Panc1 (cell line): ENCODE measurements around the gene ICE2.

Experiments used
- POLR2AphosphoS5 ChIP-seq: IDR thresholded peaks from 2 replicates; pipeline ENCODE4 v1.6.1; 2012; ENCODE audit warnings: mild to moderate bottlenecking, low read depth, low read length, moderate library complexity
- TCF7L2 ChIP-seq: IDR thresholded peaks from 2 replicates; pipeline ENCODE4 v1.6.1; 2011; ENCODE audit warnings: mild to moderate bottlenecking, low read depth, low read length, inconsistent platforms
- TF ChIP-seq, protein P1 (sequence below): fragments of 450-650 bp; IDR thresholded peaks from 2 replicates; pipeline ENCODE4 v1.5.1; 2017; ENCODE audit warnings: mild to moderate bottlenecking
- TF ChIP-seq, protein P2 (sequence below), 2 experiments: IDR thresholded peaks; 2 replicates each; pipeline ENCODE4 v1.6.1; 2011 to 2012; ENCODE audit warnings: low read depth in 2 of 2, control low read depth in 1 of 2, low read length in 1 of 2, mild to moderate bottlenecking in 1 of 2, moderate library complexity in 1 of 2; ENCODE audit not compliant: insufficient read depth in 1 of 2

DNA sequence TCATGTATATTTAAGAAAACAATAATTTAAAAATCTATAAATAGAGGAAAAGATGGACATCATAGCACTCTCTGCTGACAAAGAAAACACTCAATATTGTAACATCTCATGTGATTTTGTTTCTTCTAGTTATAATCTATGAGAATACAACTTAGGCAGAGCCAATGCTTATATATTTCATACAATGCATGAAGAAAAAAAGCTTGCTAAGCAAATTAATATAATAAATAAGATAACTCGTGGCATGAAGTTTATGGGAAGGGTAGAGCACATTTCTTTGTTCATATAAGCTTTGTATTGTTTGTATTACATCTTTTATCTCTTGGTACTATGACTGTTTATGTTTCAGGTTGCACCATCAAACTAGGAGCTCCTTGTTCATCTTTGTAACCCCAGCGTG, 73.5 kb downstream of the ICE2 start:
- TF ChIP-seq, protein P1, sequence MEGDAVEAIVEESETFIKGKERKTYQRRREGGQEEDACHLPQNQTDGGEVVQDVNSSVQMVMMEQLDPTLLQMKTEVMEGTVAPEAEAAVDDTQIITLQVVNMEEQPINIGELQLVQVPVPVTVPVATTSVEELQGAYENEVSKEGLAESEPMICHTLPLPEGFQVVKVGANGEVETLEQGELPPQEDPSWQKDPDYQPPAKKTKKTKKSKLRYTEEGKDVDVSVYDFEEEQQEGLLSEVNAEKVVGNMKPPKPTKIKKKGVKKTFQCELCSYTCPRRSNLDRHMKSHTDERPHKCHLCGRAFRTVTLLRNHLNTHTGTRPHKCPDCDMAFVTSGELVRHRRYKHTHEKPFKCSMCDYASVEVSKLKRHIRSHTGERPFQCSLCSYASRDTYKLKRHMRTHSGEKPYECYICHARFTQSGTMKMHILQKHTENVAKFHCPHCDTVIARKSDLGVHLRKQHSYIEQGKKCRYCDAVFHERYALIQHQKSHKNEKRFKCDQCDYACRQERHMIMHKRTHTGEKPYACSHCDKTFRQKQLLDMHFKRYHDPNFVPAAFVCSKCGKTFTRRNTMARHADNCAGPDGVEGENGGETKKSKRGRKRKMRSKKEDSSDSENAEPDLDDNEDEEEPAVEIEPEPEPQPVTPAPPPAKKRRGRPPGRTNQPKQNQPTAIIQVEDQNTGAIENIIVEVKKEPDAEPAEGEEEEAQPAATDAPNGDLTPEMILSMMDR = no peak
- no peak for TF ChIP-seq TCF7L2
- no peak for TF ChIP-seq POLR2AphosphoS5
- TF ChIP-seq, protein P2, sequence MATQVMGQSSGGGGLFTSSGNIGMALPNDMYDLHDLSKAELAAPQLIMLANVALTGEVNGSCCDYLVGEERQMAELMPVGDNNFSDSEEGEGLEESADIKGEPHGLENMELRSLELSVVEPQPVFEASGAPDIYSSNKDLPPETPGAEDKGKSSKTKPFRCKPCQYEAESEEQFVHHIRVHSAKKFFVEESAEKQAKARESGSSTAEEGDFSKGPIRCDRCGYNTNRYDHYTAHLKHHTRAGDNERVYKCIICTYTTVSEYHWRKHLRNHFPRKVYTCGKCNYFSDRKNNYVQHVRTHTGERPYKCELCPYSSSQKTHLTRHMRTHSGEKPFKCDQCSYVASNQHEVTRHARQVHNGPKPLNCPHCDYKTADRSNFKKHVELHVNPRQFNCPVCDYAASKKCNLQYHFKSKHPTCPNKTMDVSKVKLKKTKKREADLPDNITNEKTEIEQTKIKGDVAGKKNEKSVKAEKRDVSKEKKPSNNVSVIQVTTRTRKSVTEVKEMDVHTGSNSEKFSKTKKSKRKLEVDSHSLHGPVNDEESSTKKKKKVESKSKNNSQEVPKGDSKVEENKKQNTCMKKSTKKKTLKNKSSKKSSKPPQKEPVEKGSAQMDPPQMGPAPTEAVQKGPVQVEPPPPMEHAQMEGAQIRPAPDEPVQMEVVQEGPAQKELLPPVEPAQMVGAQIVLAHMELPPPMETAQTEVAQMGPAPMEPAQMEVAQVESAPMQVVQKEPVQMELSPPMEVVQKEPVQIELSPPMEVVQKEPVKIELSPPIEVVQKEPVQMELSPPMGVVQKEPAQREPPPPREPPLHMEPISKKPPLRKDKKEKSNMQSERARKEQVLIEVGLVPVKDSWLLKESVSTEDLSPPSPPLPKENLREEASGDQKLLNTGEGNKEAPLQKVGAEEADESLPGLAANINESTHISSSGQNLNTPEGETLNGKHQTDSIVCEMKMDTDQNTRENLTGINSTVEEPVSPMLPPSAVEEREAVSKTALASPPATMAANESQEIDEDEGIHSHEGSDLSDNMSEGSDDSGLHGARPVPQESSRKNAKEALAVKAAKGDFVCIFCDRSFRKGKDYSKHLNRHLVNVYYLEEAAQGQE (IDR thresholded peaks at IDR 0.05; ENCODE audit: insufficient read depth in 1 of 2, low read depth in 2 of 2, low read length in 1 of 2) = no peak
